ENCODE data around the gene TRERF1.

Gene TRERF1

GRCh38 chr6:42316981-42317380 is 134.7 kb downstream of the TRERF1 start:
- H3K4me3 ChIP-seq (ENCODE audit: low read length): no peak overlapping the region
- TF ChIP-seq CTCF (conservative IDR thresholded peaks at IDR 0.05; ENCODE audit: low read length): no peak
- DNase-seq (ENCODE audit: low read depth): no peak

GRCh38 chr6:42315991-42316970 is 135.4 kb downstream of the TRERF1 start:
- no peak overlapping the region for H3K4me3 ChIP-seq (ENCODE audit: low read length)
- TF ChIP-seq CTCF (conservative IDR thresholded peaks at IDR 0.05; ENCODE audit: low read length): no peak
- DNase-seq (ENCODE audit: low read depth): peak; percentile 95

DNA sequence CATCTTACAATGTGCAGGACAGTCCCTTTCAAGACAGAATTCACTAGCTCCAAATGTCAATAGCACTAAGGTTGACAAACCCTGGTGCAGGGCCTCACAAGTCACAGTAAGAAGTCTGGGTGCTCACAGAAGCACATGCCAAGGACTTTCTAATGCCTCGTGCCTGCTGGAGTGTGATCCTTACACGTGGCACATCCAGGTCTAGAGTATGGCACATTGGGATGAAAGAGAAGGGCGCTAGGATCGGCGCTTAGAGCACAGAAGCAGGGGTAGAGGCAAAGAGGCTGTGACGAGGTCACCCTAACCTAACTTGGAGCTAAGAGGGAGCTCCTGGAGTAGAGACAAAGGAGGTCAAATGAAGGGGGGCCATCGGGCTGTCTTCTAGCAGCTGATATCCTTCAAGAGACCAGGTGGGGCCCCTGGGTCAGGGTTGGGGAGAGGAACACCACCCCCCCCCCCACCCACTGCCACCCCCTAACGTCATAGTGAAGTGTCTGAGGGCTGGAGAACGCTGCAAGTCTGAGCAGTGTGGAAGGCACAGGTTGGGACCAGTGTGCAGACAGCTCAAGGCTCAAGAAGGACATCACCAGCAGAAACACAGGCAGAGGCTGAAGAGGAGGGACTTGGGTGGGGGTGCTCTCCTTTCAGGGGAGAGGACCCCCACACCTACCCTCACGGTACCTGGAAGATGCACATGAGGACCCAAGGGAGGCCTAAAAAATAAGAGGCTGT is 136.3 kb downstream of the TRERF1 start:
- no peak for TF ChIP-seq CTCF (conservative IDR thresholded peaks at IDR 0.05; ENCODE audit: low read length)
- DNase-seq (ENCODE audit: low read depth): no peak
- no peak overlapping the region for H3K4me3 ChIP-seq (ENCODE audit: low read length)

- no peak for DNase-seq (ENCODE audit: low read depth)
- no peak for TF ChIP-seq CTCF (conservative IDR thresholded peaks at IDR 0.05; ENCODE audit: low read length)
- H3K4me3 ChIP-seq (ENCODE audit: low read length): no peak overlapping the region
Measured at GRCh38 chr6:42314571-42315258, 137.0 kb downstream of the TRERF1 start.

- peak; percentile 37 for DNase-seq (ENCODE audit: low read depth)
- no peak for TF ChIP-seq CTCF (conservative IDR thresholded peaks at IDR 0.05; ENCODE audit: low read length)
- H3K4me3 ChIP-seq (ENCODE audit: low read length): no peak overlapping the region
Measured at GRCh38 chr6:42313941-42314570, 137.7 kb downstream of the TRERF1 start.

GRCh38 chr6:42313038-42313437 is 138.7 kb downstream of the TRERF1 start:
- no peak overlapping the region for H3K4me3 ChIP-seq (ENCODE audit: low read length)
- no peak for DNase-seq (ENCODE audit: low read depth)
- TF ChIP-seq CTCF (conservative IDR thresholded peaks at IDR 0.05; ENCODE audit: low read length): no peak
